Fibroblast of skin of left biceps (primary cell): Measurements from ENCODE around the gene UNC13D.
"Not testable (repeated sequence)": the region's sequence is repeated elsewhere in the genome, so short reads cannot be mapped to it uniquely, and the experiment has no call there.

Experiments
- DNase-seq, 2 experiments: peaks; one replicate each; pipeline ENCODE4 v3.0.0-alpha.2; 2013; ENCODE audit warnings: low read depth in 2 of 2

The UNC13D gene

DNA sequence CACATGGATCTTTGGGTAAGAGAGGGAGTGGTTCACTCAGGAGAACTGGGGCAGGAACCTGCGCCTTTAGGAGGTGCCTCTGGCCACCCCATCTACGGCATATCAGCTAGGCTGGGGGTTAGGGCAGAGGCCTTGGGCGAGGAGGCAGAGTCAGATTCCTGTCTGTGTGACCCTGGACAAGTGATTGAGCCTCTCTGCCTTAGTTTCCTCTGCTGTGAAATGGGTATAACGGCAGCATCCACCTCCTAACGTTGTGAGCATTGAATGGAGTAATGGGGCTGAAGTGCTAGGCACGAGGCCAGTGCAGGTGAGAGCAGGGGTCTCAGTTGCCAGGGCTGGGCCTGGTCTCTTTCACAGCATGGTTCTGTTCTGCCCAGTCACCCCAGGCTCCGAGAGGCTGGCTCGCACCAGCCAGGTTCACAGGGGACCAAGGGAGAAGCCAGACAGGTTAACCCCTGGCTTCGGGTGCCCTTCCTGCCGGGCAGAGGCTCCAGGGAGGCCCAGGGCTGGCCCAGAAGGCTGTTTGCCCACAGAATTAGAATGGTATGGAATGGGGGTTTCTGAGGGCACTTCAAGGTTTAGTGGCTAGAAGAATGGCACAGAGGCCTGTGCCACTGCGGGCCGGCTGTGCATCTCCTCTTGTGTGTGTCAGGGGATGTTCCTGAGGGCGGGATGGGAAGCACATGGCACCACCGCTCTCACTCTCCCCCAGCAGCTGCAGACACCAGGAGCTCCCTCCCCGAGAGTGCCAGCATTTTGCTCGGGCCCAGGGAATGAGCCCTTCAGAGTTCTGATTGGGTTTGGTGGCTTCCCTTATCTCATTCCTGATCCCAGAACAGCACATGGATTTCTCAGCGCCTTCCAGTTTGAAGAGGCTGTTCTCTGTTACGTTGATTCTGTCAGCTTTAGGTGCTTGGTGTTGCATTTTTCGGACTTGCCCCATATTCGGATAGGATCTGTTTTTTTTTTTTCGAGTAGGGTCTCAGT is 23.8 kb downstream of the UNC13D start:
- DNase-seq: no peak

DNA sequence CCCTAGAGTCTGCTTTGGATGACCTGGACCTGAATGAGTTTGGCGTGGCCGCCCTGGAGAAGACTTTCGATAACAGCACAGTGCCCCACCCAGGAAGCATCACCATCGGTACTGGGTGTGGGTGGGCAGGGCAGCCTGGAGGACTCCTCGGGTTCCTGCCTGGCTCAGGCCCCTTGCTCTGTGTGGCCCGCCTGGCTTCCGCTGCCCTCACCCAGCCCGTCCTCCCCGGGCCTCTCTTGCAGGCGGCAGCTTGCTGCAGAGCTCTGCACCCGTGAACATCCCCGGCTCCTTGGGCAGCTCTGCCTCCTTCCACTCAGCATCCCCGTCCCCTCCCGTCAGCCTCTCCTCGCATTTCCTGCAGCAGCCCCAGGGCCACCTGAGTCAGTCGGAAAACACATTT is 24.5 kb downstream of the UNC13D start:
- DNase-seq: no peak

DNA sequence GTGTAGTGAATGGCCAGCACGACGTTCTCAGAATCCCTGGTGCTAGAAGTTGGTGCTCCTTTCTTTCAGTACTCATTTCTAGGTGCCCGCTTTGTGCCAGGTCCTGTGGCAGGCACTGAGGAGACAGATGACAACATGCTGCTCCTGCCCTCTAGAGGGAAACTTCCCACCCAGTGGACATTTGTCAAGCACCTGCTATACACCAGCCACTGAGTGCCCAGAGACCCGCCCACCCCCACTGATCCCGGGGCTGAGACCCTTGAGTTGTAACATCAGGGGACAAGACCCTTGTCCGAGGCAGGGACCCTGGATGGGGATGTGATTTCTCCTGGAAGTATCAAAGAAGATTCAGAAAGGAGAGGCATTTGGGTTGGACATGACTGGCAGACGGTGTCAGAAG is 25.1 kb downstream of the UNC13D start:
- no peak for DNase-seq

DNA sequence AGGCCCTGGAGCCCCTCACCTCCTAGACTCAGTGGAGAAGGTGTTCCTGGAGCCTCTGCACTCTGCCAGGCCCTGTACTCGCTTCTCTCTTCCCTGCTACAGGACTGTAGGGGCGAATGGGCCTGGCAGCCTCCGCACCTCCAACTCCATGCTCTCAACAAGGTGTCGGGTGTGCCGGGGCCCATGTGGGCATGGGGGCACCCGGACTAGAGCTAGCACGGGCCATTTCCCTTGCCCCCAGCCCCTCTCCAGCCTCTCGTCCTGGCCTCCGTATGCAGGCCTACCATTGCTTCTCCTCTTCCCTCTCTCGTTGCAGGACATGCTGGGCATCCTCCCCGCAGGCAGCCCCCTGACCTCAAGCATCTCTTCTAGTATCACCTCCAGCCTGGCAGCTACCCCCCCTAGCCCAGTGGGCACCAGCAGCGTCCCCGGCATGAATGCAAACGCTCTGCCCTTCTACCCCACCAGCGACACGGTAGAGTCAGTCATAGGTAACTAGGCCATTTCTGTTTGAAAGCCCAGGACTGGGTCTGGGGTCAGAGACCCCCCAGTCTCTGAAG is 25.8 kb downstream of the UNC13D start:
- DNase-seq: no peak

DNA sequence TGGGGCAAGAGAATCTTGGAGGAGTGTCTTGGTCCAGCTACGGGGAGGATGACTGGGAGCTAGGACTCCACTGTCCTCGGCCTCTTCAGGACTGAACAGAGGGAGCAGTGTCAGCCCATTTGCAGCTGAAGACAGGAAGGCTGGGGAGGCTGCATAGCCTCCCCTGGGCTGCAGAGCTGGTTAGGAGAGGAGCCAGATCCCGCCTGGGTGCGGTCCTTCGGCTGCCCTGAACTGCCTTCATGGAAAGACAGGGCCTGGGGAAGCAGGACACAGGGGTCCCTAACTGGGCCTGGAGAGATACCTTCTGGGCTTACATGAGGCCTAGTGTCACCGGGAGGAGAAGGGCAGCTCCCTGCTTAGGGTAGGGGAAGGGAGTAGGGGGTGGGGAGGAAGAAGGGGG is 26.6 kb downstream of the UNC13D start:
- no peak for DNase-seq

DNA sequence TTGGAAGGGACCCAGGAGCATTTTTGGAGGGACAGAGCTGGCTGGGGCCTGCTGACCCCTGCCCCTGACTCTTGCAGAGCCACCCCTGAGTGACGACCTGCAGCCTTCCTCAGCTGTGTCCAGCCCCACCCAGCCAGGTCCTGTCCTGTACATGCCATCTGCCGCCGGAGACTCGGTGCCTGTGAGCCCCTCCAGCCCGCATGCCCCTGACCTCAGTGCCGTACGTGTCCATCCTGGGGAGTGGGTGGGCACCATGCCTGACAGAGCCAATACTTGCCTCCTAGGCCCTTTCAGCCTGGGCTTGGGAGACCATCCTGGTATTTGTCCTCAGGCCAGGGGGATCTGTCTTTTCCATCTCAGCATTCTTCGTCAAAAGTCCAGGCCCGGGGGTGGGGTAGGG is 27.5 kb downstream of the UNC13D start:
- no peak for DNase-seq

DNA sequence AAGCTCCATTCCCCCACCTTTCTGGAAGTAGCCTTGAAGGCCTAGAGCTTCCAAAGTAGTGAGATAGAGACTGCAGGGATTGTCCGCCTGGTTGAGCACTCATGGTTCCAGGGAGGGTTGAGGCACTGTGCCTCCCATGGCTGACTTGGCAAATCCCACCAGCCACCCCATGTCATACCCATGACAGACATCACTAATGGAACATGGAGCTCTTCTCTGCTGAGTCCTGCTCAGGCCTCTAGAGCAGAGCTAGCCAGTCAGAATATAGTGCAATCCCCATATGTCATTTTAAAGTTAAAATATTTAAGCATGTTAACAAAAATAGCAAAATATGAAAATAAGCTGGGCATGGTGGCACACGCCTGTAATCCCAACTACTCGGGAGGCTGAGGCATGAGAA is 28.8 kb downstream of the UNC13D start:
- no peak for DNase-seq

DNA sequence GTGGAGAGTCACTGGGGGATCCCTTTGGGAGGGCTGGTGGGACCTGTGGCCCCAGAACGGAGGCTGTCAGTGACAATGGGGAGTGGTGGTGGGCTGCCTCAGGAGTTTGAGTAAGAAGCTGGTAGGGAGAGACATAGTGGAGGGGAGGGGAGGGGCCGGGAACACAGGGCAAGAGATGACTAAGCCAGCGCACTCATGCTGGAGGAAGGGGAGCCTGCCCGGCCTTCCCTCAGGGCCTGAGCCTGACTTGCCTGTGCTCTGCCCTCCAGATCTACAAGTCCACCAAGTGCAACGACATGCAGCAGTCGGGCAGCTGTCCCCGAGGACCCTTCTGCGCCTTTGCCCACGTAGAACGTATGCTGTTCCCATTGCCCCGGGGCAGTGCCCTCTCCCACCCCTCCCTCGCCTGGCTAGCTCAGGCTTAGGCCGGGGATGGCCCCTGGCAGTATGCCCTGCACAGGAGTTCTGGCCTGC is 29.3 kb downstream of the UNC13D start:
- no peak for DNase-seq

DNA sequence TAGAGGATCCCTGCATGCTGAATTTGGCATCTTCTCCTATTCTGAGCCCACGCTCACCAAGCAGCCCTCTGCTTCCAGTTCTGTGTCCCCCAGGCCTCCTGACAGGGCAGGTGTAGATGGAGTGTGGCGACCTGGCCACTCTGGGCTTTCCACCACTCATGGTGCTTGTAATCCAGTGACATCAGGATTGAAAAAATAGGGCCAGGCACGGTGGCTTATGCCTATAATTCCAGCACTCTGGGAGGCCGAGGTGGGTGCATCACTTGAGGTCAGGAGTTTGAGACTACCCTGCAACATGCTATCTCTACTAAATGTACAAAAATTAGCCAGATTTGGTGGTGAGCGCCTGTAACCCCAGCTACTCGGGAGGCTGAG is 30.2 kb downstream of the UNC13D start:
- DNase-seq: no peak

DNA sequence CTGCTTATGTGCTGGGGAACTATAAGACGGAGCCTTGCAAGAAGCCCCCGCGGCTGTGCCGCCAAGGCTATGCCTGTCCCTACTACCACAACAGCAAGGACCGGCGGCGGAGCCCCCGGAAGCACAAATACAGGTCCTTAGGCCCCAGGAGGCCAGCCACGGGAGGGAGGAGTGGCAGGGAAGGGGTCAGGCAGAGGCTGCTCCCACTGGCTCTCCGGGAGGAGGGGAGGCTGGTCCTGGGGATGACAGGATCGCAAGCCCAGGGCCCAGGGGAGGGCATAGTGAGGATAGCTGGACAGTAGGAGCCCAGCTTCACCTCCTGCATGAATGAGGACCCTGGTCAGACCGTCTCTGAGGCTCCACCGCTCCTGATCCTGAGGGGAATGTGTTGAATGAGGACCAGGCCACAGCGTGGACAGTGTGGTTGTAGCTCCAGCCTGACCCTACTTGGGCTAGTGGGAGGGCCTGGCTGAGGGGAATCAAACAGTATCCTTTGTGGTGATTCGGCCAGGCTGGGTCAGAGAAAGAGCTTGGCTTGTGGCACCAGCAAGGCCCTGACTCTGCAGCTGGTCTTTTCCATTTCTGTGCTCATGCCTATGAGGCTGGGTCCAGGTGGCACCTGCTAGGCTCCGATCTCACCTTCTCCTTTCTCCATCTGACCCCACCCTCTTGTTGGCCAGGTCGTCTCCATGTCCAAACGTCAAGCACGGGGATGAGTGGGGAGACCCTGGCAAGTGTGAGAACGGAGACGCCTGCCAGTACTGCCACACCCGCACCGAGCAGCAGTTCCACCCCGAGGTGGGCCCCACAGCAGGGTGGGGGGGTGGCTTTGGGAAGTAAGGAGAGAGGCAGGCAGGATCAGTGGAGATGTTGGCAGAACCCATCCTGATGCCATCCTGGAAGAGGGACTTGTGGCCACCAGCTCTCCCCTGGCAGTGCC is 30.9 kb downstream of the UNC13D start:
- DNase-seq: no peak

DNA sequence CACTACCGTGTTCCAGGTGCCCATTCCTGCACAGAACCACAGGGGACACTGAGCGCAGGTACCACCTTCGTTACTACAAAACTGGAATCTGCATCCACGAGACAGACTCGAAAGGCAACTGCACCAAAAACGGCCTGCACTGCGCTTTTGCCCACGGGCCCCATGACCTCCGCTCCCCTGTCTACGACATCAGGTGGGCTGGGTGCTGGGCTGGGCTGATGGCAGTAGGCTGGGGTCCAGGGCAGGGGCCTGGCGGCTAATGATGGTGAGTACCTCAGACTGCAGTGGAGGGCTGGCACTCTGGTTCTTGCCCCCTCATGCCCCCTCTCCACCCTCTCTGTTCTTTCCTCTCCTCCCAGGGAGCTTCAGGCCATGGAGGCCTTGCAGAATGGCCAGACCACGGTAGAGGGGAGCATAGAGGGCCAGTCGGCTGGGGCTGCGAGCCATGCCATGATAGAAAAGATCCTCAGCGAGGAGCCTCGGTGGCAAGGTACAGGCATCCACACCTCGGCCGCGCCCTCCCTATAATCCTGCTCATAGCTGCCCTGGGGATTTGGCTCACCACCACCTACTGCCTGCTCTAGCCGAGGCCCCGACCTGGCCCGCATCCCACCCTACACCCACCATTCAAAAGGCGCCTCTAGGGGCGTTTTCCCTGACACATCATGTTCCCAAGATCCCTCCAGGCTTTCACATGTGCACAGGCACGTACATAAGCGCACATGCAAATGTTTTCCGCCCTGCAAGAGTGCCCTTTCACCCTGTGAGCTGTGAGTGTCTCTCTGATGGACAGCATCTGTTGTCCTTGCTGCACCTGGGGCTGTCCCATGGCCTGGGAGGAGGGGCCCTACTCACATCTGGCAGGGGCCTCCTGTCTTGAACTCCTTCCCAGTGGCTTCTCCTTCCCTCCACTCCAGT is 31.8 kb downstream of the UNC13D start:
- DNase-seq: no peak

DNA sequence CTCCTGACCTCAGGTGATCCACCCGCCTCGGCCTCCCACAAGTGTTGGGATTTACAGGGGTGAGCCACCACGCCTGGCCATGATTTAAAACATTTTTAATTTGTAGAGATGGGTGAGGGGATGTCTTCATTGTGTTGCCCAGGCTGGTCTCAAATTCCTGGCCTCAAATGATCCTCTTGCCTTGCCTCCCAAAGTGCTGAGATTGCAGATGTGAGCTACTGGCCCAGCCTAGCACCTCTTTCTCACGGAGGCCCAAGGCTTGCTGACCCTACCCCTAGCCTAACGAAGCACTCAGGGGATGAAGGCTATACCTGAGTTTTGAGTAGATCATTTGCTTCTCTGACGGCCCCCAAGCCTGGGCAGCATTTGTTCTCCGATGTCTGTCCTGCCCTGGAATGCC is 33.0 kb downstream of the UNC13D start:
- DNase-seq: no peak

DNA sequence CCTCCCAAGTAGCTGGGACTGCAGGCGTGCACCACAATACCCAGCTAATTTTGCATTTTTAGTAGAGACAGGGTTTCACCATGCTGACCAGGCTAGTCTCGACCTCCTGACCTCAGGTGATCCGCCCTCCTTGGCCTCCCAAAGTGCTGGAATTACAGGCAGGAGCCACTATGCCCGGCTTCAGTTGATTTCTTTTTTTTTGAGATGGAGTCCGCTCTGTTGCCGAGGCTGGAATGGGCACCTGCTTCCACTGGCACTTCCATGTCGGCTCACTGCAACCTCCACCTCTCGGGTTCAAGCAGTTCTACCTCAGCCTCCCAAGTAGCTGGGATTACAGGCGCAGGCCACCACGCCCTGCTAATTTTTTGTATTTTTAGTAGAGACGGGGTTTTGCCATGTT is 33.4 kb downstream of the UNC13D start:
- not testable (repeated sequence) for DNase-seq

DNA sequence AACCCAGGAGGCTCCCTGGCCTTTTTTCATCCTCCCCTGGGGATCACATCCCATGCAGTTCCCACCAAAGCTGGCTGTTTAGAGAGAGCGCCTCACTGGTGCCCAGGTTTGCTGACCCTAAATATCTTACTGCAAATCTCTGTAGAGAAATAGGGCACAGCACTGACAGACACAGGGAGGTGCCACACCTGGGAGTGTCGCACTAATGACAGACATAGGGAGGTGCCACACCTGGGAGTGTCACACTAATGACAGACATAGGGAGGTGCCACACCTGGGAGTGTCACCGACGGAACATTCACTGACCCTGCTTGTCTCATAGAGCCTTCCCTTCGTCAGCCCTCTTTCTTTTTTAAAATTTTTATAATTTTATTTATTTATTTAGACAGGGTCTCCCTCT is 34.0 kb downstream of the UNC13D start:
- no peak for DNase-seq

DNA sequence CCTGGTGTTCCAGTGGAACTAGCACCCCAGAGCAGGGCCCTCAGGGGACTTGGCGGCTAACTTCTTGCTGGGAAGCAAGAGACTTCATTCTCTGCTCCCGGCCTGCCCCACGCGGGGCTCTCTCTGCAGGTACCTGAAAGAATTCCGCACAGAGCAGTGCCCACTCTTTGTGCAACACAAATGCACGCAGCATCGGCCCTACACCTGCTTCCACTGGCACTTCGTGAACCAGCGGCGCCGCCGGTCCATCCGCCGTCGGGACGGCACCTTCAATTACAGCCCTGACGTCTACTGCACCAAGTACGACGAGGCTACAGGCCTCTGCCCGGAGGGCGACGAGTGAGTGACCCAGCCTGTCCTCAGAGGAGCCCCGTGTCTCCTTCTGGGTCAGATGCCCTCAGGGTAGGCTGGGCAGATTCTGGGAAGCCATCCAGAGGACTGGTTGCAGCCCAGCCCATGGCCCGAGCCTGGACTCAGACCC is 34.5 kb downstream of the UNC13D start:
- DNase-seq: no peak

DNA sequence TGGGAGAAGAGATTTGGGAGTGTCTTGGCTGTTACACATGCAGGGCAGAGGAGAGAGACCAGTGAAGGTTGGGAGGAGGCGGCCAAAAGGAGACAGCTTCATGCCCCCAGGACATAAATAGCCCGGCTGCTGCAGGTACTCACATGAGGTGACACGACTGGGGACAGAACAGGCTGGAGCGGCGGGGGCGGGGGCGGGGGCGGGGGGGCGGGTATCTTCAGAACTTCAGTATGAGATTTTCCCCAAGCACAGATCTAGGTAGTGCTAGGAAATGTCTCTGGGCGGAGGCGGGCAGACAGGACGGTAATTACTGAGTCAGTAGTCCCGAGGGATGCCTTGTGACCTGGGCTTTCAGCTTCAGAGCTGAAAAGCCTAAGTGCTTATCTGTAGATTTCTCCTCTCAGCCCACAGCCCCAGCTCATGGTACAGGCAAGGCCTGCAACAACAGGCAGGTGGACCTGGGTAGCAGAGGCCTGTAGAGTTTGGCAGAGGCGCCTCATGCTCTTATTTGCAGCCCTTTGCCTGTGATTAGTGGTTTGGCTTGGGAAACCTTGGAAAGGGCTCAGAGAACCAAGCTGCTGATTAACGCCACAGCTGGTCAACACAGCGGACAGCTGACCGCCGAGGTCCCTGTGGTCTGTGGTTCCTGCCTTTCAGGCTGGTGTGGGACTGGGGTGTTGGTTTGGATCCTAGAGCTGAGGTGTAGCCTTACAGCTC is 35.1 kb downstream of the UNC13D start:
- no peak for DNase-seq

DNA sequence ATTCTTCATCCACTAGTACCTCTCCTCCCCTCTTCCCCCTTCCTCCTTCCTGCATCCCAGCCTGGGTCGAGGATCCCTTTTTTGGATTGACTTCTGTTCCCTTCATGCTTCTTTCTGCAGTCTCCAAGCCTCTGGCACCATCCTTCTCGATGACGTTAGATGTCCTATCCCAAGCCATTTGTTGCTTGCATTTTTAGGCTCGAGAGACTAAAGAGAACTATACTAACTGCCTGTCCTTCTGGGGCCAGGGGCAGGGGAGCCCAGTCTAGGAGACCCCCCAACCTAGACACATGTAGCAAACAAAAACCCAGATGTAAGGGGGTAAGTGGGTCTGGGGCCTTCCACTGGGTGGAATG is 35.7 kb downstream of the UNC13D start:
- DNase-seq: no peak

DNA sequence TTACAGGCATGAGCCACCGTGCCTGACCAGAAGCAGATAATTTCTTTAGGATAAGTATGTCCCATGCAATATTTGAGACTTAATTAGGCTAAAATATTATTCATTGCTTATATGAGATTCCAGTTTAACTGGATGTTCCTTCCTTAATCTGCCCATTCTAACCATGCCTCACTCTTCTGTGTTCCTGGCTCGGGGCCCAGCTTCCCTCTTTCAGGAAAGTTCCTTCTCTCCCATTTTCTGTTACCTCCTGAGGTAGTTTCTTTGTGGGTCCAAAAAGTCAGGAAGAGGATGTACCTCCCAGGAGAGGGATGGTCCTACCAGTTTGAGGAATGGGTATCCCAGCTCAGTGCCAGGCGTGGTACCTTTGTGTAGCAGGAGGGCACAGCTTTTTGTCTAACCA is 36.3 kb downstream of the UNC13D start:
- no peak for DNase-seq

DNA sequence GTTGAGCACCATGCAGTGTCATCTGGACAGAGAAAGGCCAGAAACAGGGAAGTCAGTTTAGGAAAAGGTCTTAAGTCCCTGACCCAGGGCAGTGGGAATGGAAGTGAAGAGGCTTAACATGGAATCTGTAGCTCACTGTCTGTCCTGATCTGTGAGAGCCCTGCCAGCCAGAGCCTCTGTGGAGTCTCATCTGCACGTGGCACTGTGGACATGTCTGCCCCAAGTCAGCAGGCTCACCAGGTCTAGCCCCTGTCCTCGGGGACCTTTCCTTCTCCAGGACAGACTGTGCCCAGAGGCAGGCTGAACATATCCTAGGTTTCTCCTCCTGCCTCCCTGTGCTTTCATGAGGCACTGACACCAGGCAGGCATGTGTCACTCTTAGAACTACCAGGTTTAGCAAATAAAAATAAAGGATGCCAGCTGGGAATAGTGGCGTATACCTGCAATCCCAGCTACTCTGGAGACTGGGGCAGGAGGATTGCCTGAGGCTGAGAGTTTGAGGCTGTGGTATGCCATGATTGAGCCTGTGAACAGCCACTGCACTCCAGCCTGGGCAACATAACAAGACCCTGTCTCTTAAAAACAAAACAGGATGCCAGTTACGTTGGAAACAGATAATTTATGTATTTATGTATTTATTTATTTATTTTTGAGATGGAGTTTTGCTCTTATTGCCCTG is 37.2 kb downstream of the UNC13D start:
- DNase-seq: no peak

DNA sequence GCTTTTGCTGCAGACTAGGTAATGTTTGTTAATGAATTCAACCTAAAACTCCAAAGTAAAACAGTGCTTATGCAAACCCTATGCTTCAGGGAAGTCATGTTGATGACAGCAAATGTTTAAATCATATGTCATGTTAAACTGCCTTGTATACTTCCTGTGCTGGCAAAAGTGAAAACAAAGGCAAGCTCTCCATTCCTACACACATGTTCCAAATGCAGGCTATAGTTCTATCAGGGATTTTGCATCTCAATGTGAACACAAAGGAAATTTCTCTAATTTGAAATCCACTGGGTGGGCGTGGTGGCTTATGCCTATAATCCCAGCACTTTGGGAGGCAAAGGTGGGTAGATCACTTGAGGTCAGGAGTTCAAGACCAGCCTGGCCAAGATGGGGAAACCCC is 40.3 kb downstream of the UNC13D start:
- no peak for DNase-seq
